Endothelial cell of umbilical vein (primary cell): ENCODE measurements around the gene C2orf76. TPM values are rescaled to one million over a fixed set of nuclear protein-coding genes. Genes with fewer than 3 reads are reported as not detected.

Source experiments
- BruUV-seq: library from RNA; stranded (reverse); fragments of 400-500 nt; replicated peaks from 2 replicates; lab custom pipeline; 2021; lab: Mats Ljungman, UMichigan
- CTCF ChIA-PET: fragments of 300-600, 350-600 bp; sonication (Branson Sonifier 250); formaldehyde crosslinking; loops from one replicate; lab custom pipeline; 2021; ENCODE audit warnings: antibody characterized with exemption, inconsistent platforms; lab: Charles Lee
- POLR2A ChIA-PET: fragments of 300-600, 350-600 bp; sonication (Branson Sonifier 250); formaldehyde crosslinking; loops from one replicate; lab custom pipeline; 2021; ENCODE audit warnings: antibody characterized with exemption, inconsistent platforms; lab: Charles Lee
- DNase-seq: peaks from one replicate; pipeline ENCODE4 v3.0.0-alpha.2; 2011; ENCODE audit warnings: low read depth, low spot score
- FAIRE-seq: peaks from 2 replicates; lab custom pipeline; 2011; peaks lifted over from hg19 to GRCh38; lab: Jason Lieb, UNC
- H2AFZ ChIP-seq: 2 replicates; pipeline ENCODE4 v1.6.0; 2012; ENCODE audit warnings: low read depth, low read length, control low read depth, inconsistent platforms
- H3K27ac ChIP-seq: 2 replicates; pipeline ENCODE4 v1.5.1; 2011; ENCODE audit warnings: low read depth, mild to moderate bottlenecking, control low read depth, low read length, moderate library complexity; ENCODE audit not compliant: insufficient read depth
- H3K27me3 ChIP-seq, 2 experiments: 2 replicates each; pipeline versions ENCODE4 v1.6.0 to v1.6.1; 2011; ENCODE audit warnings: low read length in 2 of 2, mixed read lengths in 1 of 2; ENCODE audit not compliant: control insufficient read depth in 2 of 2, insufficient read depth in 2 of 2
- H3K36me3 ChIP-seq, 2 experiments: 2 replicates in 1 of 2; 3 replicates in 1 of 2; pipeline ENCODE4 v1.5.1; 2011; ENCODE audit warnings: low read length in 2 of 2, mild to moderate bottlenecking in 1 of 2, moderate library complexity in 1 of 2; ENCODE audit not compliant: control insufficient read depth in 2 of 2, insufficient read depth in 2 of 2; ENCODE audit errors: extremely low read depth in 1 of 2
- H3K4me1 ChIP-seq: 3 replicates; pipeline ENCODE4 v1.5.1; 2011; ENCODE audit warnings: mild to moderate bottlenecking, low read length; ENCODE audit not compliant: control insufficient read depth, insufficient read depth; ENCODE audit errors: extremely low read depth
- H3K4me2 ChIP-seq: 2 replicates; pipeline ENCODE4 v1.6.1; 2011; ENCODE audit warnings: low read length, control low read depth, mixed read lengths; ENCODE audit not compliant: insufficient read depth
- H3K4me3 ChIP-seq, 3 experiments: fragments of 200-600 bp in 1 of 3; sonication (generic), shearing (Covaris generic) in 1 of 3; replicated peaks in 1 of 3; 2 replicates each; pipeline ENCODE4 v1.5.1; 2011 to 2016; ENCODE audit warnings: control low read depth in 3 of 3, low read length in 3 of 3, mild to moderate bottlenecking in 2 of 3, inconsistent platforms in 1 of 3, low read depth in 1 of 3, moderate library complexity in 1 of 3; ENCODE audit not compliant: insufficient read depth in 1 of 3
- H3K79me2 ChIP-seq: 2 replicates; pipeline ENCODE4 v1.6.0; 2012; ENCODE audit warnings: low read length, inconsistent platforms; ENCODE audit not compliant: control insufficient read depth, insufficient read depth
- H3K9ac ChIP-seq: replicated peaks from 2 replicates; pipeline ENCODE3; 2011; ENCODE audit warnings: low read length, control low read depth; ENCODE audit not compliant: insufficient read depth; ENCODE audit errors: extremely low read depth
- H3K9me1 ChIP-seq: replicated peaks from 3 replicates; pipeline ENCODE4 v1.6.0; 2011; ENCODE audit warnings: mild to moderate bottlenecking, low read length; ENCODE audit not compliant: control insufficient read depth, insufficient read depth; ENCODE audit errors: extremely low read depth
- H3K9me3 ChIP-seq: replicated peaks from 2 replicates; pipeline ENCODE4 v1.5.1; 2012; ENCODE audit warnings: low read length, inconsistent platforms; ENCODE audit not compliant: control insufficient read depth, insufficient read depth
- H4K20me1 ChIP-seq: replicated peaks from 2 replicates; pipeline ENCODE3; 2011; ENCODE audit warnings: mild to moderate bottlenecking, low read length; ENCODE audit not compliant: control insufficient read depth, insufficient read depth; ENCODE audit errors: extremely low read depth
- EZH2 ChIP-seq: IDR thresholded peaks from 2 replicates; pipeline ENCODE4 v1.6.1; 2012; ENCODE audit warnings: borderline replicate concordance, low read depth, mild to moderate bottlenecking, moderate library complexity, low read length, inconsistent platforms; ENCODE audit not compliant: severe bottlenecking
- FOS ChIP-seq: IDR thresholded peaks from 2 replicates; pipeline ENCODE4 v1.6.1; 2011; ENCODE audit warnings: mild to moderate bottlenecking, low read length, moderate library complexity, borderline replicate concordance; ENCODE audit not compliant: insufficient read depth
- GATA2 ChIP-seq: IDR thresholded peaks from 2 replicates; pipeline ENCODE4 v1.7.0; 2011; ENCODE audit warnings: low read depth, mild to moderate bottlenecking, moderate library complexity, mixed read lengths, low read length; ENCODE audit not compliant: insufficient read length, insufficient read depth
- JUN ChIP-seq: IDR thresholded peaks from 2 replicates; pipeline ENCODE4 v1.6.1; 2011; ENCODE audit warnings: borderline replicate concordance, low read depth; ENCODE audit not compliant: insufficient read length, insufficient read depth
- MYC ChIP-seq: IDR thresholded peaks from one replicate; pipeline ENCODE4 v1.6.1; 2011; ENCODE audit warnings: mild to moderate bottlenecking, low read depth, low read length
- POLR2A ChIP-seq: IDR thresholded peaks from 2 replicates; pipeline ENCODE4 v1.6.1; 2012; ENCODE audit warnings: low read depth, mild to moderate bottlenecking, control low read depth, low read length
- POLR2AphosphoS5 ChIP-seq: IDR thresholded peaks from 2 replicates; pipeline ENCODE4 v1.6.1; 2012; ENCODE audit warnings: low read depth, mild to moderate bottlenecking, control low read depth, low read length, moderate library complexity; ENCODE audit not compliant: insufficient read depth
- dilution Hi-C: fragments of 300-500 bp; cut with MboI; formaldehyde crosslinking; loops from one replicate; pipeline ENCODE4 v1.15.0; 2019; ENCODE audit warnings: low sequenced_read_pairs; ENCODE audit not compliant: extremely low pct_ligation_motif_present
- intact Hi-C: fragments of 100-400 bp; cut with micrococcal nuclease; formaldehyde crosslinking; loops from one replicate; pipeline ENCODE4 v1.10.0; 2022
- polyA plus RNA-seq, 4 experiments: library from polyadenylated mRNA; depleted of rRNA in 3 of 4; stranded (reverse) in 3 of 4; unstranded in 1 of 4; fragments of >200 nt; gene quantifications; 2 replicates each; pipeline versions ENCODE4 v1.2.1 to v1.2.3, GENCODE V29; 2011 to 2012; ENCODE audit warnings: missing spikeins in 1 of 4
- total RNA-seq: library from RNA; stranded (reverse); gene quantifications from 2 replicates; pipeline ENCODE4 v1.2.3, GENCODE V29; 2021
- TF ChIP-seq, protein P1 (sequence below): IDR thresholded peaks from 2 replicates; pipeline ENCODE4 v1.6.1; 2011; ENCODE audit not compliant: insufficient read depth, insufficient read length
- TF ChIP-seq, protein P2 (sequence below), 2 donors: IDR thresholded peaks; 1 replicate in 1 of 2; 2 replicates in 1 of 2; pipeline ENCODE4 v1.5.1; 2011; ENCODE audit warnings: low read length in 2 of 2, mild to moderate bottlenecking in 2 of 2, moderate library complexity in 2 of 2, control low read depth in 1 of 2, inconsistent platforms in 1 of 2, low read depth in 1 of 2; ENCODE audit not compliant: insufficient read depth in 1 of 2; ENCODE audit errors: extremely low read depth in 1 of 2

C2orf76 gene
- total and polyA plus RNA-seq, 2 donors (not counting 3 experiments of a cell fraction or from before 2014, with no cell fraction given), result 7.4 to 12.1 TPM

DNA sequence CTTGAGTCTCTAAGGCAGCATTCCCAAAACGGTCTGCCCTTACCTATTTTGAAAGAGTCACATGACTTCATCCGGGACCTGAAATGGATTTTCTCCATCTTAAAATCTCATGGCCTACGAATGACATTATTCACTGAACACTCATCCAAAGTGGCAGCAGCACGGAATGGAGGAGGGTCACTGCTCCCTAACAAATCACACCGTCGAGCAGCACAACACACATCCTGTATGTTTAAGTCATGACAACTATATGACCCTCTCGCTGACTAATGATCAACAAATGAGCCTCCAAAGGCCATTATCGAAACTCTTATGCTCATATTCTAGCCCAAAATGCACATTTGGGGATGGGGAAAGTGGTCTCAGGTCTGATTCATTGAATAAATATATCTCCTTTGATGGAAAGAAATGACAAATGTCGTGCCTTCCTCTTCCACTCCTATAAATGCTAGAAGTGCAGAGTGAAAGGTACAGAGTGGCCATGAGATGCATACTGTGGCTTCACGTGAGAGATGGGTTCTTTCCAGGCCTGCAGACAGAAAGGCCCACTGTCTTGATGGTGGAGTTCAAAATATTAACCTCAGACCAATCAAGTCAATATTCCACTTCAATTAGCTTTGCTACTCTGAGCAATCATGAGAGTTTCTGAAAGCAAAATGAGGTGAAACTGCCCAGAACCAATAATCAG, 70.8 kb downstream of the C2orf76 start:
- Histone ChIP-seq H3K27ac (no peak overlapping the region), H3K36me3 (no peaks in the 10 kb centered on the region), H4K20me1 (no peaks in the 10 kb centered on the region), H3K4me2 (no peak overlapping the region), H3K4me1 (no peaks in the 10 kb centered on the region), H3K9me3 (no peaks in the 10 kb centered on the region), H3K79me2 (no peaks in the 10 kb centered on the region), H3K9ac (no peak overlapping the region), H2AFZ (no peak overlapping the region), H3K4me3 (no peak overlapping the region), H3K9me1 (no peaks in the 10 kb centered on the region), H3K27me3 (no peaks in the 10 kb centered on the region)
- dilution Hi-C loops (no loop called here), intact Hi-C loops (no loop called here)
- no peak for TF ChIP-seq FOS
- TF ChIP-seq EZH2, result no peak
- TF ChIP-seq, protein P1, sequence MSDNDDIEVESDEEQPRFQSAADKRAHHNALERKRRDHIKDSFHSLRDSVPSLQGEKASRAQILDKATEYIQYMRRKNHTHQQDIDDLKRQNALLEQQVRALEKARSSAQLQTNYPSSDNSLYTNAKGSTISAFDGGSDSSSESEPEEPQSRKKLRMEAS, result no peak
- no peak for TF ChIP-seq GATA2
- TF ChIP-seq, protein P2, sequence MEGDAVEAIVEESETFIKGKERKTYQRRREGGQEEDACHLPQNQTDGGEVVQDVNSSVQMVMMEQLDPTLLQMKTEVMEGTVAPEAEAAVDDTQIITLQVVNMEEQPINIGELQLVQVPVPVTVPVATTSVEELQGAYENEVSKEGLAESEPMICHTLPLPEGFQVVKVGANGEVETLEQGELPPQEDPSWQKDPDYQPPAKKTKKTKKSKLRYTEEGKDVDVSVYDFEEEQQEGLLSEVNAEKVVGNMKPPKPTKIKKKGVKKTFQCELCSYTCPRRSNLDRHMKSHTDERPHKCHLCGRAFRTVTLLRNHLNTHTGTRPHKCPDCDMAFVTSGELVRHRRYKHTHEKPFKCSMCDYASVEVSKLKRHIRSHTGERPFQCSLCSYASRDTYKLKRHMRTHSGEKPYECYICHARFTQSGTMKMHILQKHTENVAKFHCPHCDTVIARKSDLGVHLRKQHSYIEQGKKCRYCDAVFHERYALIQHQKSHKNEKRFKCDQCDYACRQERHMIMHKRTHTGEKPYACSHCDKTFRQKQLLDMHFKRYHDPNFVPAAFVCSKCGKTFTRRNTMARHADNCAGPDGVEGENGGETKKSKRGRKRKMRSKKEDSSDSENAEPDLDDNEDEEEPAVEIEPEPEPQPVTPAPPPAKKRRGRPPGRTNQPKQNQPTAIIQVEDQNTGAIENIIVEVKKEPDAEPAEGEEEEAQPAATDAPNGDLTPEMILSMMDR (IDR thresholded peaks at IDR 0.05; ENCODE audit: extremely low read depth in 1 of 2, insufficient read depth in 1 of 2, low read depth in 1 of 2, low read length in 2 of 2), result no peak
- no peak for TF ChIP-seq MYC
- TF ChIP-seq POLR2A, result no peak
- TF ChIP-seq POLR2AphosphoS5, result no peak
- TF ChIP-seq JUN, result no peak
- CTCF ChIA-PET, result interaction anchor here (1.8 kb wide), 1 partner anchor 414 kb away, joined by 7 read pairs; no protein-coding TSS in a partner anchor
- DNase-seq (no peak), FAIRE-seq (no peak)
- no TSS peak for BruUV-seq
- POLR2A ChIA-PET, result no interaction called here
